ENCODE results near the gene CES4A. TPM values are rescaled to one million over a fixed set of nuclear protein-coding genes. Genes with fewer than 3 reads are reported as not detected.

The CES4A gene
- total RNA-seq, 1 experiment from 2014 or later = not detected

DNA sequence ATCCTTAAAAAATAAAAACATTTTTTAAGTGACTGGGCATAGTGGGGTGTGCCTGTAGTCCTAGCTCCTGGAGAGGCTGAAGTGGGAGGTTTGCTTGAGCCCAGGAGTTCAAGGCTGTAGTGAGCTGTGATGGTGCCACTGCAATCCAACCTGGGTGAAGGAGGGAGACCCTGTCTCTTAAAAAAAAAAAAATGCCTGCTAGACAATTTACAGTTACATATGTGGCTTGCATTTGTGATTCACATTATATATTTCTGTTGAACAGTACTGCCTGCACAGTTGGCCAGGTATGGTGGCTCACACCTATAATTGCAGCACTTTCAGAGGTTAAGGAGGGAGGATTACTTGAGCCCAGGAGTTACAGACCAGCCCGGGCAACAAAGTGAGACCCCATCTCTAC, 64.0 kb downstream of the CES4A start:
- no peak for DNase-seq (ENCODE audit: low spot score)

- DNase-seq (ENCODE audit: low spot score) = no peak
Measured at GRCh38 chr16:67053767-67054334, 65.5 kb downstream of the CES4A start.

- no peak for DNase-seq (ENCODE audit: low spot score)
Measured at GRCh38 chr16:67054901-67055300, 66.5 kb downstream of the CES4A start.

DNA sequence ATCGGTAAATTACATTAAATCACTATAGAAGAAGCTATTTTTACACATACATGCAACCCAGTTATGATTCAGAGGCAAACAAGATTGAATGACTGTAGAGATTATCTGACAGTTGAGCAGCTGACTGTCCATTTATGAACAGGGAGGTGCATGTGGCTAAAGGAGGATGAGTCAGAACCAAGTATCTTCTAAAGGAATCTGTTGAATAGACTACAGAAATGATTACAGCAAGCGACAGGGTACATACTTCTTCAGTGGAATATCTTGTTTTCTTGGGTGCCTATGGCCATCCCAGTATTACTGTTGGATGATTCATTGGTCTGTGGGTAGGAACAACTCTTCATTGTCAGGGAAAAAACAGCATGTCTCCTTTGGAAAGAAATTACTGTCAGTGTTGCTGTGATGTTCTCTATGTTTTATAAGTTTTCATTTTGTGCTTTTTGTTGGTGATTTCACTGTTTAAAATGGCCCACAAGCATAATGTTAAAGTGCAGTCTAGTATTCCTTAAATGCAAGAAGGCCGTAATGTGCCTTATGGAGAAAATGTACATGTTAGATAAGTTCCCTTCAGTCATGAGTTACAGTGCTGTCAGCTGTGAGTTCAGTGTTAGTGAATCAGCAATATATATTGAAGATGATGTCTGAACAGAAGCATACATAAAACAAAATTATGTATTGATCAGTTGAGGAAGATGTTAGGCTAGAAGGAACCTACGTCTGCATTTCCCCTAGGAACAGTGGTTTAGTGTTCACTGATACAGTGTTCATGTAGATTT, 67.5 kb downstream of the CES4A start:
- DNase-seq (ENCODE audit: low spot score) = peak; percentile 12

Other genes with a start within 250 kb of the CES4A start
- gene DYNC1LI2, start 237.0 kb upstream of the CES4A start, total RNA-seq (2014; rRNA removed; shearing (Covaris generic)) = 47.7 and 52.8 TPM in 2 replicates
- gene TERB1, start 187.0 kb upstream of the CES4A start, total RNA-seq (2014; rRNA removed; shearing (Covaris generic)) = 0.27 TPM in 1 of 2 replicates, not detected in the other
- 132 and 142 TPM in 2 replicates for gene NAE1, start 157.6 kb upstream of the CES4A start, total RNA-seq (2014; rRNA removed; shearing (Covaris generic))
- gene CA7, start 144.2 kb upstream of the CES4A start, total RNA-seq (2014; rRNA removed; shearing (Covaris generic)) = not detected in 2 replicates
- gene PDP2, start 108.1 kb upstream of the CES4A start, total RNA-seq (2014; rRNA removed; shearing (Covaris generic)) = 9.8 and 20.3 TPM in 2 replicates
- gene CDH16, start 69.7 kb upstream of the CES4A start, total RNA-seq (2014; rRNA removed; shearing (Covaris generic)) = not detected in 2 replicates
- gene RRAD, start 63.1 kb upstream of the CES4A start, total RNA-seq (2014; rRNA removed; shearing (Covaris generic)) = 0.12 TPM in 1 of 2 replicates, not detected in the other
- 207 and 213 TPM in 2 replicates for gene CIAO2B, start 54.2 kb upstream of the CES4A start, total RNA-seq (2014; rRNA removed; shearing (Covaris generic))
- 13.8 and 15.6 TPM in 2 replicates for gene CES2, start 53.1 kb upstream of the CES4A start, total RNA-seq (2014; rRNA removed; shearing (Covaris generic))
- gene CES3, start 27.3 kb upstream of the CES4A start, total RNA-seq (2014; rRNA removed; shearing (Covaris generic)) = 0.68 and 1.2 TPM in 2 replicates
- gene CBFB, start 40.6 kb downstream of the CES4A start, total RNA-seq (2014; rRNA removed; shearing (Covaris generic)) = 68.0 and 81.0 TPM in 2 replicates
- 13.8 and 14.8 TPM in 2 replicates for gene PHAF1, start 121.4 kb downstream of the CES4A start, total RNA-seq (2014; rRNA removed; shearing (Covaris generic))
- 21.2 and 21.6 TPM in 2 replicates for gene B3GNT9, start 162.4 kb downstream of the CES4A start, total RNA-seq (2014; rRNA removed; shearing (Covaris generic))
- 13.6 and 17.9 TPM in 2 replicates for gene TRADD, start 171.3 kb downstream of the CES4A start, total RNA-seq (2014; rRNA removed; shearing (Covaris generic))
- gene FBXL8, start 171.4 kb downstream of the CES4A start, total RNA-seq (2014; rRNA removed; shearing (Covaris generic)) = 1.3 and 3.3 TPM in 2 replicates
- 0.50 TPM in 1 of 2 replicates, not detected in the other for gene HSF4, start 176.2 kb downstream of the CES4A start, total RNA-seq (2014; rRNA removed; shearing (Covaris generic))
- 39.4 and 47.9 TPM in 2 replicates for gene NOL3, start 181.9 kb downstream of the CES4A start, total RNA-seq (2014; rRNA removed; shearing (Covaris generic))
- 3.5 and 4.5 TPM in 2 replicates for gene MATCAP1, start 195.4 kb downstream of the CES4A start, total RNA-seq (2014; rRNA removed; shearing (Covaris generic))
- gene EXOC3L1, start 201.5 kb downstream of the CES4A start, total RNA-seq (2014; rRNA removed; shearing (Covaris generic)) = not detected in 2 replicates
- gene E2F4, start 203.6 kb downstream of the CES4A start, total RNA-seq (2014; rRNA removed; shearing (Covaris generic)) = 78.4 and 80.7 TPM in 2 replicates
- gene ELMO3, start 210.5 kb downstream of the CES4A start, total RNA-seq (2014; rRNA removed; shearing (Covaris generic)) = 0.06 and 0.29 TPM in 2 replicates
- 31.1 and 38.4 TPM in 2 replicates for gene TMEM208, start 238.5 kb downstream of the CES4A start, total RNA-seq (2014; rRNA removed; shearing (Covaris generic))